GM12878 (cell line): ENCODE data around the gene CRNKL1. TPM values are rescaled to one million over a fixed set of nuclear protein-coding genes. Genes with fewer than 3 reads are reported as not detected.

ENCODE experiments used
- ATAC-seq: fragments of 200-7000 bp; cut with Tn5 transposase; 3 replicates; pipeline ENCODE4 v1.9.1; 2020; ENCODE audit warnings: mild to moderate bottlenecking, moderate library complexity
- BruUV-seq: library from RNA; stranded (reverse); fragments of 400-500 nt; replicated peaks from 2 replicates; lab custom pipeline; 2021; lab: Mats Ljungman, UMichigan
- CTCF ChIA-PET: fragments of 300-600 bp; sonication (Branson Sonifier 250); formaldehyde crosslinking; extraction: SDS; loops from one replicate; lab custom pipeline; 2021; ENCODE audit warnings: inconsistent platforms; lab: Yijun Ruan, JAX
- POLR2A ChIA-PET: fragments of 350-600 bp; formaldehyde crosslinking; extraction: SDS; loops from one replicate; lab custom pipeline; 2021; ENCODE audit warnings: inconsistent platforms; lab: Charles Lee
- RAD21 ChIA-PET: fragments of 300-600 bp; sonication (Branson Sonifier 250); formaldehyde crosslinking; loops from one replicate; lab custom pipeline; 2023; ENCODE audit warnings: antibody characterized with exemption; ENCODE audit not compliant: unreplicated experiment; lab: Charles Lee
- SMC1A ChIA-PET: fragments of 300-600 bp; sonication (Branson Sonifier 250); formaldehyde crosslinking; loops from one replicate; lab custom pipeline; 2023; ENCODE audit not compliant: unreplicated experiment, uncharacterized antibody; lab: Charles Lee
- DNase-seq: peaks from one replicate; pipeline ENCODE4 v3.0.0-alpha.2; 2011; ENCODE audit warnings: low read depth, low spot score
- FAIRE-seq: peaks from 3 replicates; lab custom pipeline; 2011; peaks lifted over from hg19 to GRCh38; lab: Jason Lieb, UNC
- H2AFZ ChIP-seq: 2 replicates; pipeline ENCODE4 v1.6.0; 2011; ENCODE audit warnings: low read depth, low read length, control low read depth; ENCODE audit not compliant: control insufficient read depth
- H3K27ac ChIP-seq: 2 replicates; pipeline ENCODE4 v1.5.1; 2011; ENCODE audit warnings: control low read depth; ENCODE audit not compliant: control insufficient read depth, insufficient read depth
- H3K27me3 ChIP-seq, 2 experiments: replicated peaks in 1 of 2; 2 replicates each; pipeline versions ENCODE4 v1.6.0 to v1.6.1; 2011; ENCODE audit warnings: low read length in 1 of 2; ENCODE audit not compliant: control insufficient read depth in 2 of 2, insufficient read depth in 2 of 2
- H3K36me3 ChIP-seq, 2 experiments: 2 replicates each; pipeline ENCODE4 v1.5.1; 2011; ENCODE audit warnings: low read length in 1 of 2; ENCODE audit not compliant: control insufficient read depth in 2 of 2, insufficient read depth in 2 of 2
- H3K4me1 ChIP-seq: 2 replicates; pipeline ENCODE4 v1.6.1; 2011; ENCODE audit warnings: mild to moderate bottlenecking, low read length, moderate library complexity, mixed read lengths; ENCODE audit not compliant: control insufficient read depth, insufficient read depth
- H3K4me2 ChIP-seq: 2 replicates; pipeline ENCODE4 v1.6.0; 2011; ENCODE audit warnings: control low read depth; ENCODE audit not compliant: control insufficient read depth, insufficient read depth
- H3K4me3 ChIP-seq: fragments of 200-600 bp; sonication (generic); 2 replicates; pipeline ENCODE4 v1.5.1; 2016
- H3K79me2 ChIP-seq: 2 replicates; pipeline ENCODE4 v1.6.0; 2011; ENCODE audit warnings: low read length; ENCODE audit not compliant: control insufficient read depth, insufficient read depth
- H3K9ac ChIP-seq: 2 replicates; pipeline ENCODE4 v1.8.0; 2011; ENCODE audit warnings: low read length, control low read depth, mixed read lengths; ENCODE audit not compliant: control insufficient read depth, insufficient read depth
- H3K9me3 ChIP-seq: replicated peaks from 3 replicates; pipeline ENCODE4 v1.5.1; 2011; ENCODE audit warnings: mild to moderate bottlenecking, low read length; ENCODE audit not compliant: control insufficient read depth, insufficient read depth
- H4K20me1 ChIP-seq: 2 replicates; pipeline ENCODE4 v1.6.0; 2011; ENCODE audit not compliant: control insufficient read depth, insufficient read depth
- ATF7 ChIP-seq: fragments of 450-650 bp; IDR thresholded peaks from 2 replicates; pipeline ENCODE4 v1.6.1; 2016; ENCODE audit warnings: low read depth, mild to moderate bottlenecking
- BCL11A ChIP-seq: IDR thresholded peaks from 2 replicates; pipeline ENCODE4 v1.6.1; 2011; ENCODE audit warnings: low read depth, low read length
- CHD1 ChIP-seq: IDR thresholded peaks from 2 replicates; pipeline ENCODE4 v1.6.1; 2012; ENCODE audit warnings: low read depth, low read length, improper control_type of control experiment
- CREB1 ChIP-seq: IDR thresholded peaks from 2 replicates; pipeline ENCODE4 v1.6.1; 2012; ENCODE audit warnings: low read depth, mild to moderate bottlenecking, inconsistent platforms
- CREM ChIP-seq: IDR thresholded peaks from 2 replicates; pipeline ENCODE4 v1.6.1; 2014; ENCODE audit warnings: antibody characterized with exemption, low read depth
- IKZF1 ChIP-seq: fragments of 450-650 bp; conservative IDR thresholded peaks from 2 replicates; pipeline ENCODE4 v1.6.1; 2017; ENCODE audit warnings: antibody characterized with exemption, mild to moderate bottlenecking
- IRF4 ChIP-seq: IDR thresholded peaks from 2 replicates; pipeline ENCODE4 v1.6.1; 2011; ENCODE audit warnings: low read depth, low read length
- KDM1A ChIP-seq: fragments of 200-600 bp; sonication (generic); IDR thresholded peaks from 2 replicates; pipeline ENCODE4 v1.6.1; 2016; ENCODE audit warnings: borderline replicate concordance
- MAX ChIP-seq: IDR thresholded peaks from 2 replicates; pipeline ENCODE4 v1.6.1; 2012; ENCODE audit warnings: low read depth, low read length, improper control_type of control experiment
- MEF2B ChIP-seq: fragments of 450-650 bp; IDR thresholded peaks from 2 replicates; pipeline ENCODE4 v1.6.1; 2018; ENCODE audit warnings: mild to moderate bottlenecking, moderate library complexity; ENCODE audit not compliant: partially characterized antibody, poor library complexity, severe bottlenecking
- MYC ChIP-seq: IDR thresholded peaks from 2 replicates; pipeline ENCODE4 v1.6.1; 2011; ENCODE audit warnings: mild to moderate bottlenecking, low read length, moderate library complexity, inconsistent platforms; ENCODE audit not compliant: insufficient read depth, insufficient replicate concordance, insufficient read length, severe bottlenecking
- PML ChIP-seq: IDR thresholded peaks from 2 replicates; pipeline ENCODE4 v1.6.1; 2012; ENCODE audit warnings: low read length, inconsistent platforms
- PRDM15 ChIP-seq: fragments of 450-650 bp; formaldehyde crosslinking; IDR thresholded peaks from 2 replicates; pipeline ENCODE4 v1.4.0; 2020; ENCODE audit warnings: mild to moderate bottlenecking, moderate library complexity
- RAD21 ChIP-seq: IDR thresholded peaks from 2 replicates; pipeline ENCODE4 v1.6.1; 2011; ENCODE audit warnings: mild to moderate bottlenecking, low read depth, low read length, moderate library complexity; ENCODE audit not compliant: insufficient read depth
- RELA ChIP-seq: fragments of 450-650 bp; IDR thresholded peaks from 2 replicates; pipeline ENCODE4 v1.8.0; 2014; ENCODE audit warnings: borderline replicate concordance; ENCODE audit not compliant: partially characterized antibody
- SREBF1 ChIP-seq: IDR thresholded peaks from 2 replicates; pipeline ENCODE4 v1.6.1; 2012; ENCODE audit warnings: mild to moderate bottlenecking, low read length
- WGBS: methylation state at CpG from one replicate; pipeline ENCODE4 v1.1.6; 2016; ENCODE audit warnings: low lambda C conversion rate; ENCODE audit not compliant: insufficient replicate concordance, insufficient coverage; ENCODE audit errors: missing lambda C conversion rate; 5-methylcytosine and 5-hydroxymethylcytosine counted together
- in situ Hi-C: fragments of 300-500 bp; cut with MboI; formaldehyde crosslinking; loops from 9 replicates; pipeline ENCODE4 v1.14.3; 2018; ENCODE audit warnings: mixed read lengths
- intact Hi-C: fragments of 100-400 bp; cut with micrococcal nuclease; formaldehyde crosslinking; loops from one replicate; pipeline ENCODE4 v1.14.2; 2022; ENCODE audit not compliant: unreplicated experiment
- polyA plus RNA-seq, 11 experiments: library from polyadenylated mRNA; depleted of rRNA in 4 of 11; unstranded in 6 of 11; stranded (reverse) in 5 of 11; fragments of >200 nt; fragmentation: Nextera tagmentation in 4 of 11; fragmentation: Illumina TruSeq in 1 of 11; extraction: Ambion mirVana in 4 of 11; extraction: Trizol in 1 of 11; gene quantifications; 1 replicate in 1 of 11; 2 replicates in 10 of 11; pipeline versions ENCODE4 v1.2.1 to v1.2.3, GENCODE V29; 2011 to 2016; ENCODE audit warnings: inconsistent platforms in 2 of 11, missing spikeins in 2 of 11, low read depth in 1 of 11
- total RNA-seq, 4 experiments: library from RNA; depleted of rRNA in 3 of 4; stranded (reverse); fragments of >200 nt in 3 of 4; fragmentation: Illumina TruSeq in 1 of 4; extraction: Trizol in 1 of 4; gene quantifications; 2 replicates each; pipeline versions ENCODE4 v1.2.1 to v1.2.3, GENCODE V29; 2013 to 2021

The CRNKL1 gene
- total and polyA plus RNA-seq, 10 of the 15 experiments (the other 5 are each of a cell fraction or from before 2014, with no cell fraction given): 9.5 to 28.4 (median 17.5) TPM

DNA sequence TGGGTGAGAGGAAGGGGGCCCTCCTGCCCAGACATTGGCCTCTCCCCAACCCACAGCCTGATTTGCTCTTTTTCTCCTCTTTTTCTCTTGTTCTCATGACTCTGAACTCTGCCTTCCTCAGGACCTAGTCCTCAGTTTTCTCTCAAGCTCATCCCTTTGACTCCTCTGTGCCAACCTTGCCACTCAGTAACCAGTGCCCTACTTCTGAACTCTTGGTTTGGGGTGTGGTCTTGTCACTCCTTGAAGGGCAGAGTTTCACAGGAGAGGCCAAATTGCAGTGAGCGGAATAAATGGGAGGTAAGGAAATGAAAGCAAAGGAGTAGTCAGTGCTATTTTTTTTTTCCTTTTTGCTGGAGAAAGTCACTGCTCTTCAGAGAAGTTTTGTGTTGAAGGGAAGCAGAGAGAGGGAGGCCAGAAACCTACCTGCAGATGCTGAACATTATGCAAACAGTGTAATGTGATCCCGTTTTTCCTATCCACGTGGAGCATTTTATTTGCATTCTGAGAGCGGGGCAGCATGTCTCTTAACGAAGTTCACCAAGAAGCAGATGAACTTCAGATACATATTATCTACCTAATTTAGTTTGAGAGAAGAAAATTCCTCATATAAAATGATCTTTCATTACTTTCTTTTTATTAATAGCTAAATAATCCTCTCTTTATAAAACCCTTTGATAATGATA lies 27.0 kb upstream of the CRNKL1 start:
- Histone ChIP-seq H2AFZ (no peak overlapping the region), H3K4me1 (no peaks in the 10 kb centered on the region)
- CTCF ChIA-PET: no interaction called here
- POLR2A ChIA-PET: no interaction called here
- FAIRE-seq: no peak
- TF ChIP-seq BCL11A (no peak), KDM1A (no peak), MEF2B (no peak), CREB1 (no peak), CHD1 (no peak), MAX (no peak), MYC (no peak), PML (no peak), SREBF1 (no peak), RAD21 (no peak), IKZF1 (no peak), PRDM15 (CRISPR knock-in tag) (no peak), IRF4 (no peak), CREM (no peak), RELA (no peak), ATF7 (no peak)
- TF ChIP-seq, all 136 proteins: peak for 0
- BruUV-seq: no TSS peak
- Histone ChIP-seq H3K36me3 (no peaks in the 10 kb centered on the region), H3K4me3 (no peak overlapping the region), H3K9me3 (no peaks in the 10 kb centered on the region), H3K27me3 (peaks cover 0 to 1% of the 10 kb centered on the region in 2 experiments; a peak in 1 of 4 replicates), H3K9ac (no peak overlapping the region), H3K4me2 (no peak overlapping the region), H3K27ac (no peak overlapping the region), H3K79me2 (no peaks in the 10 kb centered on the region), H4K20me1 (no peaks in the 10 kb centered on the region)
- RAD21 ChIA-PET: no interaction called here
- SMC1A ChIA-PET: no interaction called here
- 32% methylated on average over 5 of the region's 5 CpGs for WGBS
- DNase-seq (no peak), ATAC-seq (no peak)
- in situ Hi-C loops: loop anchor here (5.0 to 10.0 kb wide), 2 partner anchors 493 to 516 kb away; no protein-coding TSS in a partner anchor
- intact Hi-C loops: no loop called here
